Natural killer cell treated with Interleukin-12 subunit alpha and Interleukin-12 subunit beta and Interleukin-15 and Interleukin-18, amount 100 ng/mL, for 72 hours (primary cell): ENCODE data around the gene MEX3B. TPM values are rescaled to one million over a fixed set of nuclear protein-coding genes. Genes with fewer than 3 reads are reported as not detected.
"Not testable (repeated sequence)": the region's sequence is repeated elsewhere in the genome, so short reads cannot be mapped to it uniquely, and the experiment has no call there.

Source experiments
- ATAC-seq, 2 donors: fragments of 150-1000 bp; cut with Tn5 transposase in 1 of 2; sonication (Bioruptor Pico), chemical (Tn5 transposase) in 1 of 2; 2 replicates each; pipeline ENCODE4 v1.10.0; 2021
- DNase-seq: peaks from one replicate; pipeline ENCODE4 v3.0.0; 2022; ENCODE audit warnings: low spot score
- H3K27ac Mint-ChIP-seq, 2 donors: 1 replicate in 1 of 2; 2 replicates in 1 of 2; pipeline ENCODE4 v1.8.0; 2022; ENCODE audit warnings: mixed read lengths in 2 of 2, mild to moderate bottlenecking in 1 of 2, moderate library complexity in 1 of 2
- H3K27me3 Mint-ChIP-seq, 2 donors: 1 replicate in 1 of 2; 2 replicates in 1 of 2; pipeline ENCODE4 v1.8.0; 2022; ENCODE audit warnings: mixed read lengths in 2 of 2
- H3K36me3 Mint-ChIP-seq: one replicate; pipeline ENCODE4 v1.8.0; 2022; ENCODE audit warnings: mixed read lengths
- H3K4me1 Mint-ChIP-seq, 2 donors: 1 replicate in 1 of 2; 2 replicates in 1 of 2; pipeline ENCODE4 v1.8.0; 2022; ENCODE audit warnings: low read depth in 2 of 2, mixed read lengths in 2 of 2, mild to moderate bottlenecking in 1 of 2
- H3K4me3 Mint-ChIP-seq: one replicate; pipeline ENCODE4 v1.8.0; 2022; ENCODE audit warnings: mixed read lengths
- H3K9me3 Mint-ChIP-seq: 2 replicates; pipeline ENCODE4 v1.8.0; 2022; ENCODE audit warnings: mixed read lengths
- total RNA-seq, 2 donors: library from RNA; stranded (reverse); gene quantifications; one replicate each; pipeline ENCODE4 v1.2.3, GENCODE V29; 2022

MEX3B gene
- total RNA-seq, 2 donors from 2014 or later = 0.67 to 0.83 TPM

GRCh38 chr15:82017656-82018055 is 28.2 kb downstream of the MEX3B start:
- Mint-ChIP-seq H3K9me3 (no peaks in the 10 kb centered on the region), H3K4me1 (no peaks in the 10 kb centered on the region), H3K27ac (no peak overlapping the region), H3K4me3 (no peak overlapping the region), H3K36me3 (no peaks in the 10 kb centered on the region), H3K27me3 (peaks cover 22 to 37% of the 10 kb centered on the region in 2 donors)
- no peak for DNase-seq
- no peak for ATAC-seq

GRCh38 chr15:82014989-82015388 is 30.8 kb downstream of the MEX3B start:
- H3K4me3 Mint-ChIP-seq = no peak overlapping the region
- H3K27ac Mint-ChIP-seq = no peak overlapping the region
- H3K27me3 Mint-ChIP-seq = peaks cover 21 to 40% of the 10 kb centered on the region in 2 donors
- DNase-seq (no peak), ATAC-seq (no peak)
- H3K36me3 Mint-ChIP-seq = no peaks in the 10 kb centered on the region
- no peaks in the 10 kb centered on the region for H3K4me1 Mint-ChIP-seq
- no peaks in the 10 kb centered on the region for H3K9me3 Mint-ChIP-seq

GRCh38 chr15:82012908-82013307 is 32.9 kb downstream of the MEX3B start:
- no peak overlapping the region for H3K4me3 Mint-ChIP-seq
- H3K27me3 Mint-ChIP-seq = peaks cover 24 to 42% of the 10 kb centered on the region in 2 donors
- no peaks in the 10 kb centered on the region for H3K4me1 Mint-ChIP-seq
- no peak overlapping the region for H3K27ac Mint-ChIP-seq
- DNase-seq (no peak), ATAC-seq (peak in 1 of 2 donors; percentile 52)
- no peaks in the 10 kb centered on the region for H3K9me3 Mint-ChIP-seq
- H3K36me3 Mint-ChIP-seq = no peaks in the 10 kb centered on the region

GRCh38 chr15:82005239-82005638 is 40.6 kb downstream of the MEX3B start:
- no peaks in the 10 kb centered on the region for H3K36me3 Mint-ChIP-seq
- H3K27ac Mint-ChIP-seq = no peak overlapping the region
- ATAC-seq = no peak
- peaks cover 17 to 41% of the 10 kb centered on the region in 2 donors for H3K27me3 Mint-ChIP-seq
- H3K9me3 Mint-ChIP-seq = no peaks in the 10 kb centered on the region
- no peaks in the 10 kb centered on the region for H3K4me1 Mint-ChIP-seq
- DNase-seq = no peak
- no peak overlapping the region for H3K4me3 Mint-ChIP-seq

GRCh38 chr15:82003916-82004315 is 41.9 kb downstream of the MEX3B start:
- Mint-ChIP-seq H3K36me3 (no peaks in the 10 kb centered on the region), H3K9me3 (no peaks in the 10 kb centered on the region), H3K27me3 (peaks cover 11 to 28% of the 10 kb centered on the region in 2 donors), H3K27ac (no peak overlapping the region), H3K4me3 (no peak overlapping the region), H3K4me1 (no peaks in the 10 kb centered on the region)
- DNase-seq (no peak), ATAC-seq (no peak)

GRCh38 chr15:81995081-81995480 is 50.7 kb downstream of the MEX3B start:
- not testable (repeated sequence) for H3K4me1 Mint-ChIP-seq, H3K4me3 Mint-ChIP-seq

GRCh38 chr15:81992523-81992922 is 53.3 kb downstream of the MEX3B start:
- Mint-ChIP-seq H3K27ac (no peak overlapping the region), H3K27me3 (peaks cover 17% of the 10 kb centered on the region in 2 donors), H3K36me3 (peaks cover 23% of the 10 kb centered on the region), H3K4me1 (no peaks in the 10 kb centered on the region), H3K9me3 (no peaks in the 10 kb centered on the region), H3K4me3 (no peak overlapping the region)
- DNase-seq = no peak
- no peak for ATAC-seq

More at GRCh38 chr15:81995081-81995480, 50.7 kb downstream of the MEX3B start:
- not testable (repeated sequence) for H3K27ac Mint-ChIP-seq, ATAC-seq, DNase-seq, H3K27me3 Mint-ChIP-seq, H3K9me3 Mint-ChIP-seq
- peaks cover 23% of the 10 kb centered on the region for H3K36me3 Mint-ChIP-seq

Other genes starting within 250 kb of the MEX3B start
- 10 to 100 TPM; 23.4 to 35.6 TPM for gene EFL1, start 216.7 kb upstream of the MEX3B start, total RNA-seq
- 1 to 10 TPM in 1 of 2 donors, under 1 TPM in 1; 0.59 to 1.3 TPM for gene SAXO2, start 216.8 kb upstream of the MEX3B start, total RNA-seq